Peyer's patch (tissue), 4 donors: ENCODE measurements around the gene PRPF39. TPM values are rescaled to one million over a fixed set of nuclear protein-coding genes. Genes with fewer than 3 reads are reported as not detected.

Experiments used
- DNase-seq, 3 donors: peaks; one replicate each; pipeline ENCODE4 v3.0.0-alpha.2; 2017 to 2019
- H3K27ac ChIP-seq, 4 donors: fragments of 200-600 bp; sonication (generic); one replicate each; pipeline ENCODE4 v1.5.1; 2016 to 2019
- H3K27me3 ChIP-seq, 2 donors: fragments of 200-600 bp; sonication (generic); one replicate each; pipeline ENCODE4 v1.5.1; 2019
- H3K36me3 ChIP-seq, 3 donors: fragments of 200-600 bp; sonication (generic); one replicate each; pipeline ENCODE4 v1.5.1; 2016 to 2019
- H3K4me1 ChIP-seq, 4 donors: fragments of 200-600 bp; sonication (generic); one replicate each; pipeline ENCODE4 v1.5.1; 2016 to 2019
- H3K4me3 ChIP-seq, 4 donors: fragments of 200-600 bp; sonication (generic); 1 replicate in 3 of 4; 2 replicates in 1 of 4; pipeline ENCODE4 v1.5.1; 2016 to 2019; ENCODE audit warnings: mild to moderate bottlenecking in 1 of 4
- H3K9me3 ChIP-seq, 4 donors: fragments of 200-600 bp; sonication (generic); one replicate each; pipeline ENCODE4 v1.5.1; 2016 to 2019; ENCODE audit warnings: mild to moderate bottlenecking in 1 of 4
- POLR2A ChIP-seq, 2 donors: fragments of 450-650 bp; IDR thresholded peaks; one replicate each; pipeline ENCODE4 v1.5.1; 2017; ENCODE audit warnings: antibody characterized with exemption in 2 of 2, mild to moderate bottlenecking in 2 of 2, moderate library complexity in 2 of 2
- total RNA-seq, 4 donors: library from RNA; depleted of rRNA; stranded (reverse); fragments of >200 nt; gene quantifications; one replicate each; pipeline ENCODE4 v1.1.0, GENCODE V29; 2016
- TF ChIP-seq, protein P1 (sequence below), 6 experiments: fragments of 450-650 bp in 4 of 6; fragments of 200-600 bp in 2 of 6; sonication (generic) in 1 of 6; IDR thresholded peaks; one replicate each; pipeline ENCODE4 v1.5.1; 2017 to 2019; ENCODE audit warnings: antibody characterized with exemption in 6 of 6, mild to moderate bottlenecking in 3 of 6, moderate library complexity in 1 of 6

The PRPF39 gene
- total RNA-seq, 4 donors from 2014 or later: 46.6 to 87.5 (median 64.1) TPM

DNA sequence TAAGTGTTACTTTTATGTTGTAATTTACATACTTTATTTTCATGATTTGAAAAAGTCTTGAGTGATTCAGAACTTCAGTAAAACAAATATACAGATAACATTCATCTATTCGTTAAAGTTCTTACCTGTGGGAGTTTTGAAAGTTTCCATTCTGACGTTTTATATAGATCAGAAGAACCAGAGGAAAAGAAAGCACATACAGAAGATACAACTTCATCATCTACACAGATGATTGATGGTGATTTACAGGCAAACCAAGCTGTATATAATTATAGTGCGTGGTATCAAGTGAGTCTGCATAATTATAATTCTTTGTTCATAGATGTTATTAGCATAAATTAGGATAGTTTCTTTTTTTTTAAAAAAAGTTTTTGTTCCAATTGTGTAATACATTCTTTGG is 30.4 kb downstream of the PRPF39 start:
- Histone ChIP-seq H3K4me3 (no peak overlapping the region), H3K9me3 (no peaks in the 10 kb centered on the region), H3K4me1 (no peaks in the 10 kb centered on the region), H3K36me3 (peaks cover 0 to 91% (median 2%) of the 10 kb centered on the region in 3 donors), H3K27ac (no peak overlapping the region), H3K27me3 (no peaks in the 10 kb centered on the region)
- DNase-seq: no peak
- TF ChIP-seq, protein P1, sequence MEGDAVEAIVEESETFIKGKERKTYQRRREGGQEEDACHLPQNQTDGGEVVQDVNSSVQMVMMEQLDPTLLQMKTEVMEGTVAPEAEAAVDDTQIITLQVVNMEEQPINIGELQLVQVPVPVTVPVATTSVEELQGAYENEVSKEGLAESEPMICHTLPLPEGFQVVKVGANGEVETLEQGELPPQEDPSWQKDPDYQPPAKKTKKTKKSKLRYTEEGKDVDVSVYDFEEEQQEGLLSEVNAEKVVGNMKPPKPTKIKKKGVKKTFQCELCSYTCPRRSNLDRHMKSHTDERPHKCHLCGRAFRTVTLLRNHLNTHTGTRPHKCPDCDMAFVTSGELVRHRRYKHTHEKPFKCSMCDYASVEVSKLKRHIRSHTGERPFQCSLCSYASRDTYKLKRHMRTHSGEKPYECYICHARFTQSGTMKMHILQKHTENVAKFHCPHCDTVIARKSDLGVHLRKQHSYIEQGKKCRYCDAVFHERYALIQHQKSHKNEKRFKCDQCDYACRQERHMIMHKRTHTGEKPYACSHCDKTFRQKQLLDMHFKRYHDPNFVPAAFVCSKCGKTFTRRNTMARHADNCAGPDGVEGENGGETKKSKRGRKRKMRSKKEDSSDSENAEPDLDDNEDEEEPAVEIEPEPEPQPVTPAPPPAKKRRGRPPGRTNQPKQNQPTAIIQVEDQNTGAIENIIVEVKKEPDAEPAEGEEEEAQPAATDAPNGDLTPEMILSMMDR (IDR thresholded peaks at IDR 0.05): no peak
- TF ChIP-seq POLR2A (IDR thresholded peaks at IDR 0.05): no peak

DNA sequence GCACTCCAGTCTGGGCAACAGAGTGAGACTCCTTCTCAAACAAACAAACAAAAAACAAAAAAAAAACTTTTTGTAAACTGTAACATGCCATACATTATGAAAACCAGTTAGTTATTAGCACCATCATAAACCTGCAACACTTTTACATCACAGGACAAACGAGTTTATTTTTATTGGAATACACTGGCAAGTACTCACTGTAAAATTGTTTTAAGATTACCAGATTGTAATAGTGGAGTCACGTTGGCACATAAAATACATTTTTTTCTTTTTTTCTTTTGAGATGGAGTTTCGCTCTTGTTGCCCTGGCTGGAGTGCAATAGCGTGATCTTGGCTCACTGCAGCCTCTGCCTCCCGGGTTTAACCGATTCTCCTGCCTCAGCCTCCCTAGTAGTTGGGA is 34.7 kb downstream of the PRPF39 start:
- no peak for TF ChIP-seq POLR2A (IDR thresholded peaks at IDR 0.05)
- TF ChIP-seq, protein P1 (IDR thresholded peaks at IDR 0.05): no peak
- Histone ChIP-seq H3K27ac (no peak overlapping the region), H3K4me3 (no peak overlapping the region), H3K36me3 (peaks cover 0 to 88% (median 0%) of the 10 kb centered on the region in 3 donors), H3K4me1 (no peaks in the 10 kb centered on the region), H3K9me3 (no peaks in the 10 kb centered on the region), H3K27me3 (no peaks in the 10 kb centered on the region)
- no peak for DNase-seq

DNA sequence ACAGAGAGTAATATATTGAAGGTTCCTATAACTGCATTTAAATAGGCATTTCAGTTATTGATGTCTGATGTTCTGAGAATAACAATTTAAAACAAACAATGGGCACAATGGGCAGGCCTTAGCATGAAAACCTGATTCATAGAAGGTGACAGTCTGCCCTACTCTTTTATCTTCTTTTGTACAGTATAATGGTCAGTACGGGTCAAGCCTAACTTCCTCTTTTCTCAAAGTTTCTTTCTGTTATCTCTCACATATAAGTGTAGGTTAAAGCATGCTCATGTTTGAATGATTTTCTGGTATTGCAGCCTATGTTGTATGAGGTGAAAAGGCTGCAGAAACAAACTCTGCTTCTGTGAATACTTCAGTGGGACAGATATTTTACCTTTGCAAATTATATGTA is 36.2 kb downstream of the PRPF39 start:
- Histone ChIP-seq H3K4me3 (no peak overlapping the region), H3K9me3 (no peaks in the 10 kb centered on the region), H3K4me1 (no peaks in the 10 kb centered on the region), H3K36me3 (peaks cover 0 to 86% (median 0%) of the 10 kb centered on the region in 3 donors), H3K27ac (no peak overlapping the region), H3K27me3 (no peaks in the 10 kb centered on the region)
- TF ChIP-seq, protein P1 (IDR thresholded peaks at IDR 0.05): no peak
- TF ChIP-seq POLR2A (IDR thresholded peaks at IDR 0.05): no peak
- DNase-seq: no peak

DNA sequence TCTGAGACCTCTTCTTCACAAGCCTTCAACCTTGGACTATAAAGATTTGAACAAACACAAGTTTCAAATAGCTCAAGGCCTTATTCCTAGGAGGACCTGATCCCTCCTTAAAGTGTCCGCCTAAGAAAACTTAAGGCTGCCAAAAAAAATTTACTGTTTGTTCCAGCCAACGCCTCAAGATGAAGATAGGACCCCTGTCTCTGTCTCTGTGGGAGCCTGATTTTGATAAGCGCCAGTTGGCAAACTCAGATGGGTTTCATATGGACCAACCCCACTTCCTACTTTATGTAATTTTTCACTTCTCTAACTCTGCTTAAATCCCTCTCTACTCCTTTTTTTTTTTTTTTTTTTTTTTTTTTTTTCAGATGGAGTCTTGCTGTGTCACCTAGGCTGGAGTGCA is 39.4 kb downstream of the PRPF39 start:
- no peaks in the 10 kb centered on the region for H3K27me3 ChIP-seq
- H3K9me3 ChIP-seq: no peaks in the 10 kb centered on the region
- H3K27ac ChIP-seq: no peak overlapping the region
- H3K4me3 ChIP-seq: no peak overlapping the region
- H3K4me1 ChIP-seq: no peaks in the 10 kb centered on the region
- peaks cover 0 to 63% (median 0%) of the 10 kb centered on the region in 3 donors for H3K36me3 ChIP-seq
- TF ChIP-seq, protein P1 (IDR thresholded peaks at IDR 0.05): no peak
- no peak for TF ChIP-seq POLR2A (IDR thresholded peaks at IDR 0.05)
- DNase-seq: no peak

DNA sequence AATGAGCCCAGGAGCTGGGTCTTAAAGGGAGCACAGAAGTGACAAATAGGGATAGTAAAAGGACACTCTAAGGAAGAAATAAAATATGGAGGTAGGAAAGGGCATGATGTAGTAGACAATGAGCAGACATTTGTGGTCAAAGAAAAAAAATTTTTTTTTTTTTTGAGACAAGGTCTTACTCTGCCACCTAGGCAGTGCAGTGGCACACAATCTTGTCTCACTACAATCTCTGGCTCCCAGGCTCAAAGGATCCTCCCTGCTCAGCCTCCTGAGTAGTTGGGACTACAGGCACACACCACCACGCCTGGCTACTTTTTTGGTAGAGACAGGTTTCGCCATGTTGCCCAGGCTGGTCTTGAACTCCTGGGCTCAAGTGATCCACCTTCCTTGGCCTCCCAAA is 41.8 kb downstream of the PRPF39 start:
- Histone ChIP-seq H3K27me3 (no peaks in the 10 kb centered on the region), H3K36me3 (peaks cover 0 to 39% (median 0%) of the 10 kb centered on the region in 3 donors), H3K4me3 (no peak overlapping the region), H3K27ac (no peak overlapping the region), H3K4me1 (no peaks in the 10 kb centered on the region), H3K9me3 (no peaks in the 10 kb centered on the region)
- no peak for DNase-seq
- TF ChIP-seq, protein P1 (IDR thresholded peaks at IDR 0.05): no peak
- no peak for TF ChIP-seq POLR2A (IDR thresholded peaks at IDR 0.05)
